SU-DHL-6 (cell line): ENCODE data around the gene PHACTR3.

ENCODE experiments used
- H2AFZ ChIP-seq: fragments of 200-600 bp; sonication (generic); 2 replicates; pipeline ENCODE4 v1.6.1; 2014; ENCODE audit warnings: low read depth, mild to moderate bottlenecking, moderate library complexity, mixed read lengths, antibody characterized with exemption, low read length; ENCODE audit not compliant: severe bottlenecking
- H3F3A ChIP-seq: fragments of 200-600 bp; shearing (Covaris generic); 2 replicates; pipeline ENCODE4 v1.6.0; 2016; ENCODE audit warnings: antibody characterized with exemption, mild to moderate bottlenecking; ENCODE audit not compliant: insufficient read depth
- H3K27ac ChIP-seq: fragments of 200-600 bp; sonication (generic); 2 replicates; pipeline ENCODE4 v1.5.1; 2016; ENCODE audit warnings: low read depth, mild to moderate bottlenecking, low read length, moderate library complexity, mixed read lengths
- H3K27me3 ChIP-seq: fragments of 200-600 bp; sonication (generic), shearing (Covaris generic); 2 replicates; pipeline ENCODE4 v1.6.0; 2014; ENCODE audit warnings: mild to moderate bottlenecking, low read length
- H3K36me3 ChIP-seq: fragments of 200-600 bp; sonication (generic); 2 replicates; pipeline ENCODE4 v1.6.1; 2014; ENCODE audit warnings: mild to moderate bottlenecking, low read length, mixed read lengths
- H3K4me2 ChIP-seq: fragments of 300-600, 200-600 bp; shearing (Covaris generic), sonication (generic); 2 replicates; pipeline ENCODE4 v1.6.0; 2014; ENCODE audit warnings: low read length, low read depth, mild to moderate bottlenecking; ENCODE audit not compliant: poor library complexity, severe bottlenecking
- H3K4me3 ChIP-seq: fragments of 200-600 bp; sonication (generic); 2 replicates; pipeline ENCODE4 v1.5.1; 2014; ENCODE audit warnings: antibody characterized with exemption, low read length, mild to moderate bottlenecking, mixed read lengths; ENCODE audit not compliant: insufficient read depth, poor library complexity, severe bottlenecking
- H3K79me2 ChIP-seq: fragments of 200-600 bp; sonication (generic); 2 replicates; pipeline ENCODE4 v1.6.1; 2014; ENCODE audit warnings: mild to moderate bottlenecking, low read length, moderate library complexity; ENCODE audit not compliant: insufficient read depth
- H3K9ac ChIP-seq: fragments of 200-600 bp; sonication (generic); 2 replicates; pipeline ENCODE4 v1.7.0; 2014; ENCODE audit warnings: mild to moderate bottlenecking, low read length
- H3K9me2 ChIP-seq: fragments of 200-600 bp; sonication (generic); replicated peaks from 2 replicates; pipeline ENCODE4 v1.6.1; 2014; ENCODE audit warnings: low read length; ENCODE audit not compliant: insufficient read depth
- H3K9me3 ChIP-seq: fragments of 200-600 bp; sonication (generic); 2 replicates; pipeline ENCODE4 v1.6.1; 2014; ENCODE audit warnings: low read length, mixed read lengths; ENCODE audit not compliant: insufficient read depth
- H4K20me1 ChIP-seq: fragments of 200-600 bp; sonication (generic); 2 replicates; pipeline ENCODE4 v1.6.1; 2014; ENCODE audit warnings: low read depth, mild to moderate bottlenecking, antibody characterized with exemption, low read length, moderate library complexity, mixed read lengths
- EZH2phosphoT487 ChIP-seq: fragments of 200-600 bp; sonication (generic), shearing (Covaris generic); conservative IDR thresholded peaks from 2 replicates; pipeline ENCODE4 v1.6.1; 2018; ENCODE audit warnings: mild to moderate bottlenecking, antibody characterized with exemption, low read length, moderate library complexity, mixed read lengths
- TF ChIP-seq, protein P1 (sequence below): fragments of 200-600 bp; sonication (generic); IDR thresholded peaks from one replicate; pipeline ENCODE4 v1.5.1; 2017; ENCODE audit warnings: antibody characterized with exemption, mild to moderate bottlenecking, low read length, moderate library complexity; ENCODE audit not compliant: insufficient read depth, poor library complexity, severe bottlenecking

PHACTR3 gene

DNA sequence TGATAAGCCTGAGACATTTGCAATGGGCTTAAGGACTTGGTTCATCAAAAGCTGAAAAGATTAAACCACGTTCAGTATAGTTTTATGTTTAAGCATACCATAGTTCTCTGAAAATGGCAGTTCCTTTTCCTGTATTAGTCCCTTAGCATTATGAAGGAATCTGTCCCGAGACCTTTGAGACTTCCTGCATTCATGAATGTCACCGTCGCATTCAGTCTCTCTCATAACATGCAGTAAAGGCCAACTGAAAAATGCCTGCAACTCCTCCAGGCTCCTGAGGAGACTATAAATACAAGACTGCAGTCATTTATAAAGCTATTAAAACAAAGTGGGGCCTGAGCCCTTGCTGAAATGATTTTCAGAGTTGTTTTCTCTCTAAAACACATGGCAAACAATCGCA, 200.0 kb downstream of the PHACTR3 start:
- H3K9ac ChIP-seq: no peak overlapping the region
- H2AFZ ChIP-seq: no peak overlapping the region
- H3K27ac ChIP-seq: no peak overlapping the region
- H3F3A ChIP-seq: no peaks in the 10 kb centered on the region
- H3K79me2 ChIP-seq: no peaks in the 10 kb centered on the region
- no peaks in the 10 kb centered on the region for H4K20me1 ChIP-seq
- H3K9me2 ChIP-seq: no peaks in the 10 kb centered on the region
- H3K36me3 ChIP-seq: no peaks in the 10 kb centered on the region
- H3K27me3 ChIP-seq: no peaks in the 10 kb centered on the region
- no peak overlapping the region for H3K4me2 ChIP-seq
- no peak for TF ChIP-seq EZH2phosphoT487
- TF ChIP-seq, protein P1, sequence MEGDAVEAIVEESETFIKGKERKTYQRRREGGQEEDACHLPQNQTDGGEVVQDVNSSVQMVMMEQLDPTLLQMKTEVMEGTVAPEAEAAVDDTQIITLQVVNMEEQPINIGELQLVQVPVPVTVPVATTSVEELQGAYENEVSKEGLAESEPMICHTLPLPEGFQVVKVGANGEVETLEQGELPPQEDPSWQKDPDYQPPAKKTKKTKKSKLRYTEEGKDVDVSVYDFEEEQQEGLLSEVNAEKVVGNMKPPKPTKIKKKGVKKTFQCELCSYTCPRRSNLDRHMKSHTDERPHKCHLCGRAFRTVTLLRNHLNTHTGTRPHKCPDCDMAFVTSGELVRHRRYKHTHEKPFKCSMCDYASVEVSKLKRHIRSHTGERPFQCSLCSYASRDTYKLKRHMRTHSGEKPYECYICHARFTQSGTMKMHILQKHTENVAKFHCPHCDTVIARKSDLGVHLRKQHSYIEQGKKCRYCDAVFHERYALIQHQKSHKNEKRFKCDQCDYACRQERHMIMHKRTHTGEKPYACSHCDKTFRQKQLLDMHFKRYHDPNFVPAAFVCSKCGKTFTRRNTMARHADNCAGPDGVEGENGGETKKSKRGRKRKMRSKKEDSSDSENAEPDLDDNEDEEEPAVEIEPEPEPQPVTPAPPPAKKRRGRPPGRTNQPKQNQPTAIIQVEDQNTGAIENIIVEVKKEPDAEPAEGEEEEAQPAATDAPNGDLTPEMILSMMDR: no peak
- peaks cover 15% of the 10 kb centered on the region; the same call in 1 of the 2 replicates for H3K9me3 ChIP-seq
- H3K4me3 ChIP-seq: no peak overlapping the region

DNA sequence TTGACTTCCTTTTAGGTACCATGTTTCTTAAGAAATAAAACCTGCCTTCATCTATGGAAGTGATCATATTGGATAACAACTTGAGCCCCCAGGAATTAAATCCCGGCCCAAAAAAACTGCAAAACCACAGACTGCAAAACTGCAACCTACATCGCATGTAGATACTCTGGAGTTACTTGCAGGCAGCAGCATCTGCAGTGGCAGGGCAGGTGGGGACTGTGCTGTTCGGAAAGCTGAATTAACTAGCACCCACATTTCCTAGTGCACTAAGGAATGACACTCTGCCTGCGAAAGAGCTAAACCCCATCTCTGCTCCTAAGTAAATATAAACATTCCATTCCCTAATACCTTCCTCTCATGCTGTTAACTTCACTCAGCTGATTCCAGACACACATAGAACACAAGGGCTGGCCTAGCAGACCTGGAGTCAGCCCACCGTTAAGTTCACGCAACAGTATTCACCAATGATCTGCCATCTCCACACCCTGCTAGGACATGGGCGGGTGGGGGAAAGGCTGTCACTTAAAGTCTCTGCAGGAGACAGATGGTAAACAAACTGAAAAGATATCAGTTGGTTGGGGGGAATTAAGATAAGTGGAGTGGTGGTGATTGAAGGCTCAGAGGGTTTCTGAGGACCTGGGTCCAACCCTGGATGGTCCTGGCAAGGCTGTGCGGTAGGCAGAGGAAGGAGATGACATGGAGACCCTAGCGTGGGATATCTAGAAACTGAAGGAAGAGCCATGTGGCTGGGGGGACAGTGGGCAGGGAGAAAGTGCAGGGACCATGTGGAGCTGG, 200.7 kb downstream of the PHACTR3 start:
- TF ChIP-seq, protein P1: no peak
- no peak for TF ChIP-seq EZH2phosphoT487
- H3K4me3 ChIP-seq: no peak overlapping the region
- H3K9me3 ChIP-seq: peaks cover 15% of the 10 kb centered on the region; the same call in 1 of the 2 replicates
- no peaks in the 10 kb centered on the region for H3K9me2 ChIP-seq
- no peaks in the 10 kb centered on the region for H3K27me3 ChIP-seq
- no peaks in the 10 kb centered on the region for H3F3A ChIP-seq
- no peak overlapping the region for H2AFZ ChIP-seq
- no peak overlapping the region for H3K4me2 ChIP-seq
- no peak overlapping the region for H3K9ac ChIP-seq
- H3K79me2 ChIP-seq: no peaks in the 10 kb centered on the region
- H3K27ac ChIP-seq: no peak overlapping the region
- H4K20me1 ChIP-seq: no peaks in the 10 kb centered on the region
- no peaks in the 10 kb centered on the region for H3K36me3 ChIP-seq

- Histone ChIP-seq H3K9me2 (no peaks in the 10 kb centered on the region), H3K36me3 (no peaks in the 10 kb centered on the region), H3K9me3 (peaks cover 9% of the 10 kb centered on the region; the same call in 1 of the 2 replicates), H3K4me2 (no peak overlapping the region), H3K27ac (no peak overlapping the region), H3K9ac (no peak overlapping the region), H3K79me2 (no peaks in the 10 kb centered on the region), H2AFZ (no peak overlapping the region), H4K20me1 (no peaks in the 10 kb centered on the region), H3F3A (no peaks in the 10 kb centered on the region), H3K4me3 (no peak overlapping the region), H3K27me3 (no peaks in the 10 kb centered on the region)
- no peak for TF ChIP-seq EZH2phosphoT487
- TF ChIP-seq, protein P1: no peak
These were observed 201.6 kb downstream of the PHACTR3 start for GRCh38 chr20:59805786-59806577.
